Activated CD8-positive, alpha-beta memory T cell treated with anti-CD3 and anti-CD28 coated beads, Interleukin-2, amount 50 U/mL, for 24 hours (primary cell): Measurements from ENCODE around the gene RNASEH2B.
A peak's percentile ranks its signal among the peaks of the same experiment; 100 is the strongest.

Source experiments
- DNase-seq: peaks from one replicate; pipeline ENCODE4 v3.0.0-alpha.2; 2020; ENCODE audit errors: extremely low read depth

RNASEH2B gene

GRCh38 chr13:50907781-50908180, 1.8 kb upstream of the RNASEH2B start:
- no peak for DNase-seq

GRCh38 chr13:50908371-50908770, 1.2 kb upstream of the RNASEH2B start:
- DNase-seq, result no peak

- DNase-seq, result no peak
These were observed 854 bp downstream of the RNASEH2B start for GRCh38 chr13:50910485-50910805.

GRCh38 chr13:50911081-50911631, 1.6 kb downstream of the RNASEH2B start:
- no peak for DNase-seq

- peak; percentile 86 for DNase-seq
These were observed 2.6 kb downstream of the RNASEH2B start for GRCh38 chr13:50911937-50912795.

GRCh38 chr13:50912851-50913250, 3.3 kb downstream of the RNASEH2B start:
- DNase-seq, result no peak

- no peak for DNase-seq
These were observed 4.6 kb downstream of the RNASEH2B start for GRCh38 chr13:50914176-50914700.

GRCh38 chr13:50914848-50915247, 5.3 kb downstream of the RNASEH2B start:
- no peak for DNase-seq

- no peak for DNase-seq
These were observed 6.0 kb downstream of the RNASEH2B start for GRCh38 chr13:50915565-50915964.

GRCh38 chr13:50916701-50917184, 7.2 kb downstream of the RNASEH2B start:
- DNase-seq, result no peak

GRCh38 chr13:50917572-50917971, 8.0 kb downstream of the RNASEH2B start:
- no peak for DNase-seq

- no peak for DNase-seq
These were observed 9.0 kb downstream of the RNASEH2B start for GRCh38 chr13:50918567-50918966.

- no peak for DNase-seq
These were observed 9.7 kb downstream of the RNASEH2B start for GRCh38 chr13:50919277-50919676.

GRCh38 chr13:50921706-50922105, 12.1 kb downstream of the RNASEH2B start:
- no peak for DNase-seq

- DNase-seq, result no peak
These were observed 13.7 kb downstream of the RNASEH2B start for GRCh38 chr13:50923272-50923671.

- DNase-seq, result no peak
These were observed 14.4 kb downstream of the RNASEH2B start for GRCh38 chr13:50924025-50924424.

- no peak for DNase-seq
These were observed 18.1 kb downstream of the RNASEH2B start for GRCh38 chr13:50927701-50928100.

GRCh38 chr13:50928102-50928501, 18.5 kb downstream of the RNASEH2B start:
- no peak for DNase-seq

- DNase-seq, result no peak
These were observed 19.3 kb downstream of the RNASEH2B start for GRCh38 chr13:50928659-50929462.

GRCh38 chr13:50932091-50932490, 22.5 kb downstream of the RNASEH2B start:
- DNase-seq, result no peak

GRCh38 chr13:50934735-50935435, 25.3 kb downstream of the RNASEH2B start:
- DNase-seq, result no peak

GRCh38 chr13:50936679-50937078, 27.1 kb downstream of the RNASEH2B start:
- no peak for DNase-seq
